HFFc6 (cell line): Measurements from ENCODE around the gene CRTAC1. TPM values are rescaled to one million over a fixed set of nuclear protein-coding genes. Genes with fewer than 3 reads are reported as not detected.

Experiments
- DNase-seq: peaks from one replicate; pipeline ENCODE4 v3.0.0-alpha.2; 2018
- H3K27ac Mint-ChIP-seq: 2 replicates; pipeline ENCODE4 v1.8.0; 2020; ENCODE audit warnings: mild to moderate bottlenecking, mixed read lengths
- H3K27me3 Mint-ChIP-seq: 2 replicates; pipeline ENCODE4 v1.8.0; 2021; ENCODE audit warnings: mild to moderate bottlenecking, moderate library complexity, mixed read lengths; ENCODE audit not compliant: insufficient read depth
- H3K36me3 Mint-ChIP-seq: 2 replicates; pipeline ENCODE4 v1.8.0; 2021; ENCODE audit warnings: low read depth, mixed read lengths
- H3K4me1 Mint-ChIP-seq: 2 replicates; pipeline ENCODE4 v1.8.0; 2020; ENCODE audit warnings: low read depth, mixed read lengths
- H3K4me3 Mint-ChIP-seq: 2 replicates; pipeline ENCODE4 v1.8.0; 2020; ENCODE audit warnings: mild to moderate bottlenecking, moderate library complexity, mixed read lengths
- H3K9me3 Mint-ChIP-seq: 2 replicates; pipeline ENCODE4 v1.8.0; 2020; ENCODE audit warnings: mild to moderate bottlenecking, mixed read lengths
- CTCF ChIP-seq: fragments of 200-600 bp; sonication (generic); IDR thresholded peaks from 2 replicates; pipeline ENCODE4 v1.5.0; 2021; ENCODE audit warnings: antibody characterized with exemption, mild to moderate bottlenecking
- total RNA-seq, 6 experiments: library from RNA; stranded (reverse); fragmentation: NEBNext Ultra II Directional; extraction: Animal tissue kit (Norgen Biotek cat#: 25700); gene quantifications; 2 replicates in 1 of 6; 3 replicates in 5 of 6; pipeline ENCODE4 v1.2.3, GENCODE V29; 2021

CRTAC1 gene
- total RNA-seq, 6 experiments from 2014 or later: not detected

GRCh38 chr10:97939446-97939990, 90.9 kb downstream of the CRTAC1 start:
- DNase-seq: no peak
- H3K36me3 Mint-ChIP-seq: no peaks in the 10 kb centered on the region
- no peak overlapping the region for H3K4me3 Mint-ChIP-seq

DNA sequence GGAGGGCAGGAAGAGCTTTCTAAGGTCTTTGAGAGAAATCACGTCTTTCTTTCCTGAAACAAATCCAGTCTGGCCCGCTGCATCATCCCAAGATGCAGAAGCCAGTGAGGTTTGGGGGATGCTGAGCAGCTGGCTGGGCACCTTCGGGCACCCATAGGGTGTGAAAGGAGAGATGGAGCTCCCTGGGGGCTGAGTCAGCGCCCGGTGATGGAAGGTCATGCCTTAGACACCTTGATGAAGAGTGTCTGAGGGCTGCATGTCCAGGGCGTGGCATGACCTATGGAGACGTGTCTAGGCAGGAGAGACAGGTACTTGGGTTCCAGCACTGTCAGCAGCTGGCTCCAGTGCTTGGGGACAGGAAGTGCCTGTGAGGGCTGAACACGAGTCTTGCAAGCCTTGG, 92.5 kb downstream of the CRTAC1 start:
- peaks cover 34% of the 10 kb centered on the region for H3K27me3 Mint-ChIP-seq
- H3K9me3 Mint-ChIP-seq: no peaks in the 10 kb centered on the region; the same call in 1 of the 2 replicates
- TF ChIP-seq CTCF: no peak
- DNase-seq: no peak
- no peak overlapping the region for H3K4me3 Mint-ChIP-seq
- no peaks in the 10 kb centered on the region for H3K4me1 Mint-ChIP-seq
- H3K27ac Mint-ChIP-seq: no peak overlapping the region
- H3K36me3 Mint-ChIP-seq: no peaks in the 10 kb centered on the region

More at GRCh38 chr10:97939446-97939990, 90.9 kb downstream of the CRTAC1 start:
- TF ChIP-seq CTCF: no peak
- Mint-ChIP-seq H3K4me1 (no peaks in the 10 kb centered on the region), H3K27ac (no peak overlapping the region), H3K27me3 (peaks cover 31% of the 10 kb centered on the region), H3K9me3 (no peaks in the 10 kb centered on the region; the same call in 1 of the 2 replicates)

DNA sequence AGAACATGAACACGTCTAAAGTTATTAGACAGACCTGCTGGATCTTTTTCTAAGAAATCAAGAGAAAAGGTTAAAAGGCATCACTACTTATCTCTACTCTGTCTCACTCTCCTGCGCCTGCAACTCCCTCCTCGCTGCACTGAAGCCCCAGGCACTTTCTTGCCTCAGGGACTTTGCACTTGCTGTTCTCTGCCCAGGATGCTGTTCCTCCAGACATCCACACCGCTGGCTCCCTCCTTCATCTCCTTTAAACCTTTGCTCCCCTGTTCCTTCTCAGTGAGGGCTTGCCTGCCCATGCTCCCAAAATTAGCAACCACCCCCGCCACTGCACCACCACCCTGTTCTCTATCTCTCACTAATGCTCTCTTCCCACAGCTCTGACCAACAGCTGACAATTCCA, 93.4 kb downstream of the CRTAC1 start:
- Mint-ChIP-seq H3K27me3 (peaks cover 38% of the 10 kb centered on the region), H3K9me3 (no peaks in the 10 kb centered on the region), H3K27ac (no peak overlapping the region), H3K4me3 (no peak overlapping the region), H3K36me3 (no peaks in the 10 kb centered on the region), H3K4me1 (no peaks in the 10 kb centered on the region)
- no peak for DNase-seq
- no peak for TF ChIP-seq CTCF

DNA sequence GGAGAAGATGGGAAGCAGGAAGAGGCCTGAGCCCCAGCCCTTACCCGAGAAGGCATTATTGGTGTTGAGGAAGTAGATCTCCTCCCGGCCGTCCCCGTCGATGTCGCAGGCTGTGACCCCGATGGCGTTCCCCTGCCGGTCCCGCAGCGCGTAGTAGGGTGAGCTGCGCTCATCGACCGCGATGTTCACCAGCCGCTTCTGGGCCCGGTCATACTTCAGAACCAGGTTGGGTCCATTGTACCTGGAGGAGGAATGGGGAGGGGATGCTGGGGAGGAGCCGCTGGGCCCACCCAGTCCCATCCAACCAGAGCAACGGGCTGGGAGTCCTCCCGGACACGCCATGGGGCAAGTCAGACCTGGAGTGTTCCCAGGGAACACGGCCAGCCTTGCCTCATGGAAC, 94.3 kb downstream of the CRTAC1 start:
- H3K27ac Mint-ChIP-seq: no peak overlapping the region

GRCh38 chr10:97932932-97933530, 97.4 kb downstream of the CRTAC1 start:
- H3K4me1 Mint-ChIP-seq: no peaks in the 10 kb centered on the region
- no peak overlapping the region for H3K4me3 Mint-ChIP-seq
- no peak for TF ChIP-seq CTCF
- no peak overlapping the region for H3K27ac Mint-ChIP-seq
- H3K27me3 Mint-ChIP-seq: peaks cover 34% of the 10 kb centered on the region
- DNase-seq: no peak
- H3K9me3 Mint-ChIP-seq: no peaks in the 10 kb centered on the region
- no peaks in the 10 kb centered on the region for H3K36me3 Mint-ChIP-seq

More for the DNA sequence above, 94.3 kb downstream of the CRTAC1 start:
- Mint-ChIP-seq H3K9me3 (no peaks in the 10 kb centered on the region), H3K4me1 (no peaks in the 10 kb centered on the region), H3K36me3 (no peaks in the 10 kb centered on the region), H3K27me3 (peaks cover 39% of the 10 kb centered on the region), H3K4me3 (no peak overlapping the region)
- no peak for TF ChIP-seq CTCF
- DNase-seq: no peak
